GM12891 (cell line): ENCODE measurements around the gene P4HB.

Source experiments
- POLR2A ChIP-seq: IDR thresholded peaks from 2 replicates; pipeline ENCODE4 v1.6.1; 2011; ENCODE audit warnings: low read depth, low read length, control low read depth
- POLR2AphosphoS5 ChIP-seq: IDR thresholded peaks from 2 replicates; pipeline ENCODE4 v1.6.1; 2011; ENCODE audit warnings: low read depth, low read length, control low read depth

DNA sequence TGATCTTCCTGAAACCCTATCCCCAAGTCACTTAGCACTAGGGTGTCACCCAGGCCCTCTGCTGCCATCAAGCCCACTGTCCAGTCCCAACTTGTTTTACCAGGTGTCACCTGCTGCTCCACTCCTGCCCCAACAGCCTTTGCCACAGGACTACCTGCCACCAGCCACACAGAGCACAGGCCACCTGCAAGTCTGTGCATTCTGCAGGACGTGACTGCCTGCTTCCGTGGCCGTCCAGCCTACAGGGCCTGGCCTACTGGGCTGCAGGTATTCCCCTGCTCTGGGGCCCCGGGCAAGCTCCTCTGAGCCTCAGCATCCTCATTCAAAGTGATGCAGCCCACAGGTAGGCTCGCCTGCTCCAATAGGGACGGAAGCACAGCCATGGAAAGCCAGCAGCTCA, 30.5 kb downstream of the P4HB start:
- TF ChIP-seq POLR2A (no peak), POLR2AphosphoS5 (no peak)
